Stomach (tissue), 19 donors: ENCODE data around the gene ELOVL1. TPM values are rescaled to one million over a fixed set of nuclear protein-coding genes. Genes with fewer than 3 reads are reported as not detected.
"Not testable (repeated sequence)": the region's sequence is repeated elsewhere in the genome, so short reads cannot be mapped to it uniquely, and the experiment has no call there.

Experiments used
- DNase-seq, 2 donors: peaks; one replicate each; pipeline versions ENCODE4 v3.0.0 to v3.0.0-alpha.2; 2013 to 2019
- H3K27ac ChIP-seq, 5 donors: fragments of 200-600 bp in 4 of 5; sonication (generic) in 4 of 5; one replicate each; pipeline ENCODE4 v1.5.1; 2013 to 2019; ENCODE audit warnings: mild to moderate bottlenecking in 1 of 5, moderate library complexity in 1 of 5
- H3K27me3 ChIP-seq, 3 donors: fragments of 200-600 bp; sonication (generic); one replicate each; pipeline ENCODE4 v1.5.1; 2017 to 2019; ENCODE audit warnings: mixed run types in 1 of 3
- H3K36me3 ChIP-seq, 4 donors: fragments of 200-600 bp; sonication (generic); 1 replicate in 3 of 4; 2 replicates in 1 of 4; pipeline ENCODE4 v1.5.1; 2016 to 2019
- H3K4me1 ChIP-seq, 4 donors: fragments of 200-600 bp; sonication (generic); one replicate each; pipeline ENCODE4 v1.5.1; 2016 to 2019
- H3K4me3 ChIP-seq, 4 donors: fragments of 200-600 bp; sonication (generic) in 3 of 4; one replicate each; pipeline ENCODE4 v1.5.1; 2016 to 2019; ENCODE audit warnings: mild to moderate bottlenecking in 1 of 4
- H3K9me3 ChIP-seq, 4 donors: fragments of 200-600 bp; sonication (generic); one replicate each; pipeline ENCODE4 v1.5.1; 2016 to 2019
- EP300 ChIP-seq: sonication (generic); formaldehyde crosslinking; IDR thresholded peaks from one replicate; pipeline ENCODE4 v1.6.1; 2017; ENCODE audit warnings: antibody characterized with exemption
- POLR2A ChIP-seq, 4 donors: fragments of 450-650 bp; IDR thresholded peaks; one replicate each; pipeline ENCODE4 v1.6.1; 2016; ENCODE audit warnings: antibody characterized with exemption in 4 of 4, control low read depth in 2 of 4, mild to moderate bottlenecking in 1 of 4, moderate library complexity in 1 of 4
- POLR2AphosphoS5 ChIP-seq, 3 donors: sonication (generic); formaldehyde crosslinking; IDR thresholded peaks; one replicate each; pipeline ENCODE4 v1.6.1; 2016; ENCODE audit warnings: antibody characterized with exemption in 3 of 3
- WGBS, 5 donors: extraction: QIAGEN DNeasy Blood & Tissue Kit in 3 of 5; methylation state at CpG; one replicate each; pipeline versions ENCODE4 v1.1.5 to v1.1.7; 2013 to 2018; 5-methylcytosine and 5-hydroxymethylcytosine counted together
- intact Hi-C: fragments of 100-400 bp; cut with DNase I; formaldehyde crosslinking; loops from one replicate; pipeline ENCODE4 v1.15.1; 2023; ENCODE audit warnings: low total_unique reads
- long read RNA-seq, 10 donors: transcript quantifications; one replicate each; lab custom pipeline, GENCODE V29; 2026
- polyA plus RNA-seq, 3 donors: library from polyadenylated mRNA; stranded (reverse); fragments of 200-250 nt; gene quantifications; one replicate each; pipeline ENCODE4 v1.2.3, GENCODE V29; 2013
- total RNA-seq, 5 donors: library from RNA; depleted of rRNA; stranded (reverse); fragments of >200 nt; gene quantifications; one replicate each; pipeline versions ENCODE4 v1.1.0 to v1.2.3, GENCODE V29; 2014 to 2016
- TF ChIP-seq, protein P1 (sequence below), 7 experiments: fragments of 450-650 bp in 4 of 7; fragments of 200-600 bp in 3 of 7; sonication (generic) in 3 of 7; IDR thresholded peaks; one replicate each; pipeline ENCODE4 v1.5.1; 2016 to 2019; ENCODE audit warnings: antibody characterized with exemption in 7 of 7, control low read depth in 2 of 7, mild to moderate bottlenecking in 1 of 7
- donor health status: healthy with polysubstance abuse.
- donor health status: Bipolar disorder and iron deficiency.
- donor health status: healthy.

Gene ELOVL1
- total RNA-seq = 100 to 1,000 TPM in 1 of 5 donors, 10 to 100 TPM in 3, 1 to 10 TPM in 1; 7.6 to 109 (median 36.8) TPM
- 10 to 100 TPM; 35.6 to 83.8 (median 74.6) TPM for polyA plus RNA-seq
- long read RNA-seq, donor 1, transcript ELOVL1-201 (8 exons, 1,477 nt) = major isoform, 10 of 11 reads
- long read RNA-seq, donor 1, partial matches to known transcripts = 0 of 11 reads
- long read RNA-seq, donor 1, other reads (novel, unspliced or antisense) = 0 of 11 reads
- long read RNA-seq, donor 2, transcript ELOVL1-201 (8 exons, 1,477 nt) = major isoform, 13 of 16 reads
- long read RNA-seq, donor 2, partial matches to known transcripts = 0 of 16 reads
- long read RNA-seq, donor 2, other reads (novel, unspliced or antisense) = 0 of 16 reads
- long read RNA-seq, donor 3, transcript ELOVL1-201 (8 exons, 1,477 nt) = major isoform, 7 of 11 reads
- long read RNA-seq, donor 3, partial matches to known transcripts = 0 of 11 reads
- long read RNA-seq, donor 3, other reads (novel, unspliced or antisense) = 0 of 11 reads
- long read RNA-seq, donor 4, partial matches to known transcripts = 0 of 3 reads
- long read RNA-seq, donor 4, other reads (novel, unspliced or antisense) = 0 of 3 reads
- long read RNA-seq, donor 5, transcript ELOVL1-201 (8 exons, 1,477 nt) = major isoform, 11 of 11 reads
- long read RNA-seq, donor 5, partial matches to known transcripts = 0 of 11 reads
- long read RNA-seq, donor 5, other reads (novel, unspliced or antisense) = 0 of 11 reads
- long read RNA-seq, donor 6 = 0 reads
- long read RNA-seq, donor 7, transcript ELOVL1-201 (8 exons, 1,477 nt) = major isoform, 21 of 36 reads
- long read RNA-seq, donor 7, partial matches to known transcripts = 9 of 36 reads
- long read RNA-seq, donor 7, other reads (novel, unspliced or antisense) = 0 of 36 reads
- long read RNA-seq, donor 8, transcript ELOVL1-201 (8 exons, 1,477 nt) = major isoform, 11 of 24 reads
- long read RNA-seq, donor 8, partial matches to known transcripts = 9 of 24 reads
- long read RNA-seq, donor 8, other reads (novel, unspliced or antisense) = 0 of 24 reads
- long read RNA-seq, donor 9, transcript ELOVL1-201 (8 exons, 1,477 nt) = major isoform, 8 of 14 reads
- long read RNA-seq, donor 9, partial matches to known transcripts = 5 of 14 reads
- long read RNA-seq, donor 9, other reads (novel, unspliced or antisense) = 0 of 14 reads
- long read RNA-seq, donor 10, transcript ELOVL1-201 (8 exons, 1,477 nt) = major isoform, 5 of 7 reads
- long read RNA-seq, donor 10, partial matches to known transcripts = 0 of 7 reads
- long read RNA-seq, donor 10, other reads (novel, unspliced or antisense) = 0 of 7 reads

DNA sequence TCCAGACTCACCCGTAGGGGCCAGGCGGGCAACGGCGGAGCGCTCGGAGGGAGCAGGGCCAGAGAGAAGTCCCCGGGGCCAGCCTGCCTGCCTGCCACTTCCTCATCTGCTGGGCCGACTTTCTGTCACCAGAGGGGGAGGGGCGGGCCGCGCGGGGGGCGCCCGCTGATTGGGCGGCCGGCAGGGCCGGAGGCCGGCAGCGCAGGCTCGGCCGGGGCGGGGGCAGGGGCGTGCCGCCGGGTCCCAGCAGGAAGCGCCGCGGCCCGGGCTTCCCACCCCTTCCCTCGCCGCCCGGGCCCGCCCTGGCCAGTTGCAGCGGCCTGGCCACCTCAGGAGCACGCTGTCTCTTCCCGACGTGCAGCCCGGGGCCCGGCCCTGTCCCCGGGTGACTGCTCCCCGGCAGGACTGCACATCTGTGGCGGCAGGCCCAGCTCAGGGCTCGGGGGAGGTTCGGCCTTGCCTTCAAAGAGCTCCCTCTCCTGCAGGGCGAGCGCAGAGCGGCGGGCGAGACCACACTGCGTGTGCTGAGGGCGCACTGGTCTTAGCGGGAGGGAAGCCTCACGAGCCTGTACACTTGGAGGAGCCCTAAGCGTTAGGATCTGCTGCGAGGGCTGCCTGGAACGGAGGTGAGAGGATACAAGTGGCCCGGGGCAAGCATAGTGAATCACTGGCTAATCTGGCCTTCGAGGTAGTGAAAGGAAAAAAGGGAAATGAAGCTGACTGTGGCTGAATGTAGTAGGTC lies at the start of gene ELOVL1:
Gene ELOVL1 (minus strand): TSS at position 108 of the 742 bp plus-strand sequence. CDS start 2,402 bp downstream, outside the sequence.
- Histone ChIP-seq H3K27me3 (no peaks in the 10 kb centered on the region), H3K27ac (peak within 1 kb of the TSS; percentile 93 to 98 (median 97)), H3K4me1 (peaks cover 26 to 68% (median 37%) of the 10 kb centered on the region in 4 donors), H3K9me3 (no peaks in the 10 kb centered on the region), H3K4me3 (peak within 1 kb of the TSS; percentile 75 to 88 (median 82)), H3K36me3 (peaks cover 21 to 39% (median 25%) of the 10 kb centered on the region in 4 donors)
- TF ChIP-seq POLR2AphosphoS5 (IDR thresholded peaks at IDR 0.05) (peak; percentile 13 to 77 (median 73)), POLR2A (IDR thresholded peaks at IDR 0.05) (peak in 1 of 4 donors; percentile 52), EP300 (no peak)
- TF ChIP-seq, protein P1, sequence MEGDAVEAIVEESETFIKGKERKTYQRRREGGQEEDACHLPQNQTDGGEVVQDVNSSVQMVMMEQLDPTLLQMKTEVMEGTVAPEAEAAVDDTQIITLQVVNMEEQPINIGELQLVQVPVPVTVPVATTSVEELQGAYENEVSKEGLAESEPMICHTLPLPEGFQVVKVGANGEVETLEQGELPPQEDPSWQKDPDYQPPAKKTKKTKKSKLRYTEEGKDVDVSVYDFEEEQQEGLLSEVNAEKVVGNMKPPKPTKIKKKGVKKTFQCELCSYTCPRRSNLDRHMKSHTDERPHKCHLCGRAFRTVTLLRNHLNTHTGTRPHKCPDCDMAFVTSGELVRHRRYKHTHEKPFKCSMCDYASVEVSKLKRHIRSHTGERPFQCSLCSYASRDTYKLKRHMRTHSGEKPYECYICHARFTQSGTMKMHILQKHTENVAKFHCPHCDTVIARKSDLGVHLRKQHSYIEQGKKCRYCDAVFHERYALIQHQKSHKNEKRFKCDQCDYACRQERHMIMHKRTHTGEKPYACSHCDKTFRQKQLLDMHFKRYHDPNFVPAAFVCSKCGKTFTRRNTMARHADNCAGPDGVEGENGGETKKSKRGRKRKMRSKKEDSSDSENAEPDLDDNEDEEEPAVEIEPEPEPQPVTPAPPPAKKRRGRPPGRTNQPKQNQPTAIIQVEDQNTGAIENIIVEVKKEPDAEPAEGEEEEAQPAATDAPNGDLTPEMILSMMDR (IDR thresholded peaks at IDR 0.05) = no peak
- DNase-seq = peak; percentile 95 to 97
- intact Hi-C loops = no loop called here
- WGBS, 5 donors = 0 to 1% (median 0%) methylated on average over 21 to 57 of the region's 58 CpGs

DNA sequence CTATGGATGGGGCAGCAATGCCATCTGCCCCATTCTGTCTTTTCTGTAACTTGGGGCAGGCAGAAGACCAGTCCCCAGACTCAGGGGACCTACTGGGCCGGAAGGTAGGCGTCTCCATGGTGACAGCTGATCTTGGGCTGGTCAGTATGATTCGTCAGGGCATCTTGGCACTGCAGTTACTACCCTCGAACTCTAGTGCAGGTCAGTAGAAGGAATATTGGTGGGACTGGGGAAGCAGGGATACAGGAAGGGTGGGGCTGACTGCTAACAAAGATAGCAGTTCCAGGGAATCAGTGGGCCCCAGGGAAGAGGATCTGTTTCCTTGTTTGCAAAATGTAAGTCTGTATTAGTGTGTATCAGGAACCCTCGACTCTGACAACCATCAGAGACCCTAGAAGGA lies 48.1 kb upstream of the ELOVL1 start:
- H3K4me3 ChIP-seq = no peak overlapping the region
- no peaks in the 10 kb centered on the region for H3K27me3 ChIP-seq
- no peak for DNase-seq
- 63 to 76% (median 65%) methylated on average over 5 of the region's 5 CpGs for WGBS, 5 donors
- H3K36me3 ChIP-seq = peaks cover 46 to 73% (median 69%) of the 10 kb centered on the region in 4 donors
- H3K4me1 ChIP-seq = no peaks in the 10 kb centered on the region
- TF ChIP-seq EP300 (no peak), POLR2A (IDR thresholded peaks at IDR 0.05) (no peak), POLR2AphosphoS5 (IDR thresholded peaks at IDR 0.05) (no peak)
- TF ChIP-seq, protein P1 (IDR thresholded peaks at IDR 0.05) = no peak
- H3K27ac ChIP-seq = no peak overlapping the region
- intact Hi-C loops = loop anchor here (10.0 kb wide), 1 partner anchor 191 kb away; no protein-coding TSS in a partner anchor
- no peaks in the 10 kb centered on the region for H3K9me3 ChIP-seq

DNA sequence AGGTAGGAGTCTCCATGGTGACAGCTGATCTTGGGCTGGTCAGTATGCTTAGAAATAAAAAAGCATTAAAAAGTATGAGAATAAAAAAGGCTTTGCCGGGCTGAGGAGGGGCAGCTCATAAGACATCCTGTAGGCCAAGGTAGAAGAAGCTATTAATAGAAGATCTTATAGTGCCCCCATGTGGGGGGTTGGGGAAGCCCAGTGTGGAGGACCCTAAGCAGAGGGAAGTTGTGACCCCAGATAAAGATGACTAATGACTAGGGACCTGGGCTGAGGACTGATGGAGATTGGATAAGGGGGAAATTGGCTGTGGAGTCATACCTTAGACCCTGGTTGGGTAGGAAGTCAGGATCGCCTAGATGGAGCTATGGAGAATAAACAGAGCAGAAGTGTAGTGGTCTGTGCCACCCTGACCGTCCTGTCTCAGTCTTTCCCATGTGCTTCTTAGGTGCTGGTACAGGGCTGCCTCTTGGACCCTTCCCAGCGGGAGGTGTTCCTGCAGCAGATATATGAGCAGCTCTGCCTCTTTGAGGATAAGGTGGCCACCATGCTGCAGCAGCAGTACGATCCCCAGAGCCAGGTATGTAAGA lies 46.9 kb upstream of the ELOVL1 start:
- H3K27me3 ChIP-seq = no peaks in the 10 kb centered on the region
- no peak overlapping the region for H3K27ac ChIP-seq
- WGBS, 5 donors = 73 to 85% (median 82%) methylated on average over 5 of the region's 5 CpGs
- TF ChIP-seq, protein P1 (IDR thresholded peaks at IDR 0.05) = peak in 4 of 7 experiments; percentile 58 to 69 (median 60)
- TF ChIP-seq POLR2A (IDR thresholded peaks at IDR 0.05) = no peak
- peak in 1 of 3 donors; percentile 42 for TF ChIP-seq POLR2AphosphoS5 (IDR thresholded peaks at IDR 0.05)
- no peak for TF ChIP-seq EP300
- no peak overlapping the region for H3K4me3 ChIP-seq
- peak; percentile 67 to 78 for DNase-seq
- peaks cover 39 to 71% (median 68%) of the 10 kb centered on the region in 4 donors for H3K36me3 ChIP-seq
- H3K9me3 ChIP-seq = no peaks in the 10 kb centered on the region
- H3K4me1 ChIP-seq = no peaks in the 10 kb centered on the region
- intact Hi-C loops = loop anchor here (10.0 kb wide), 1 partner anchor 190 kb away; no protein-coding TSS in a partner anchor

DNA sequence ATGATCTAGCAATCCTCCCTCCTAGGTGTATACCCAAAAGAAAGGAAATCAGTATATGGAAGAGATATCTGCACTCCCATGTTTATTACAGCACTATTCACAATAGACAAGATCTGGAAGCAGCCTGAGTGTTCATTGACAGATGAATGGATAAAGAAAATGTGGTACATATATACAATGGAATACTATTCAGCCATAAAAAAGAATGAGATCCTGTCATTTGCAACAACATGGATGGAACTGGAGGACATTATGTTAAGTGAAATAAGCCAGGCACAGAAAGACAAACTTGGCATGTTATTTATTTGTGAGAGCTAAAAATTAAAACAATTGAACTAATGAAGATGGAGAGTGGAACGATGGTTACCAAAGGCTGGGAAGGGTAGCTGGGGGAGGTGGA lies 45.6 kb upstream of the ELOVL1 start:
- H3K4me3 ChIP-seq, DNase-seq, H3K9me3 ChIP-seq, H3K4me1 ChIP-seq, H3K27ac ChIP-seq, H3K27me3 ChIP-seq: not testable (repeated sequence)
- WGBS, 5 donors = 93 to 100% (median 96%) methylated on average over 1 of the region's 1 CpG
- intact Hi-C loops = loop anchor here (10.0 kb wide), 1 partner anchor 189 kb away; no protein-coding TSS in a partner anchor
- peaks cover 27 to 71% (median 68%) of the 10 kb centered on the region in 4 donors for H3K36me3 ChIP-seq
